SK-N-SH treated with all-trans-retinoic acid at 6 μM for 48 hours (cell line): ENCODE data around the gene R3HDM2.

Experiments used
- ARNTL ChIP-seq: fragments of 450-650 bp; formaldehyde crosslinking; IDR thresholded peaks from 2 replicates; pipeline ENCODE4 v1.5.0; 2020; ENCODE audit warnings: low read depth, mild to moderate bottlenecking, moderate library complexity, borderline replicate concordance
- BACH2 ChIP-seq: fragments of 250-450 bp; sonication (Bioruptor Pico); IDR thresholded peaks from 2 replicates; pipeline ENCODE4 v1.9.0; 2021; ENCODE audit warnings: mild to moderate bottlenecking, borderline replicate concordance
- GLIS3 ChIP-seq: fragments of 250-450 bp; sonication (Bioruptor Pico); IDR thresholded peaks from 2 replicates; pipeline ENCODE4 v1.5.0; 2020; ENCODE audit warnings: mild to moderate bottlenecking, moderate library complexity
- ISL1 ChIP-seq: fragments of 250-450 bp; sonication (Bioruptor Pico); IDR thresholded peaks from 2 replicates; pipeline ENCODE4 v2.1.2; 2022; ENCODE audit warnings: mild to moderate bottlenecking, moderate library complexity
- RARB ChIP-seq: fragments of 250-450 bp; sonication (Bioruptor Pico); IDR thresholded peaks from 2 replicates; pipeline ENCODE4 v1.8.0; 2021; ENCODE audit warnings: mild to moderate bottlenecking, moderate library complexity
- TCF4 ChIP-seq: fragments of 250-450 bp; sonication (Bioruptor Pico); IDR thresholded peaks from 2 replicates; pipeline ENCODE4 v1.8.0; 2021; ENCODE audit warnings: mild to moderate bottlenecking, moderate library complexity, borderline replicate concordance
- ZFP3 ChIP-seq: fragments of 250-450 bp; sonication (Bioruptor Pico); IDR thresholded peaks from 2 replicates; pipeline ENCODE4 v1.5.0; 2020; ENCODE audit warnings: mild to moderate bottlenecking, moderate library complexity
- ZFP30 ChIP-seq: fragments of 450-650 bp; formaldehyde crosslinking; IDR thresholded peaks from 2 replicates; pipeline ENCODE4 v1.5.0; 2022; ENCODE audit warnings: mild to moderate bottlenecking, moderate library complexity
- ZNF565 ChIP-seq: fragments of 450-650 bp; formaldehyde crosslinking; conservative IDR thresholded peaks from 2 replicates; pipeline ENCODE4 v1.5.0; 2020; ENCODE audit warnings: low read depth, mild to moderate bottlenecking, moderate library complexity
- TF ChIP-seq, protein P1 (sequence below): fragments of 250-450 bp; sonication (Bioruptor Pico); IDR thresholded peaks from 2 replicates; pipeline ENCODE4 v1.8.0; 2020; ENCODE audit warnings: mild to moderate bottlenecking, moderate library complexity, borderline replicate concordance
- TF ChIP-seq, protein P2 (sequence below): fragments of 250-450 bp; sonication (Bioruptor Pico); IDR thresholded peaks from 2 replicates; pipeline ENCODE4 v1.5.1; 2021; ENCODE audit warnings: mild to moderate bottlenecking, moderate library complexity
- TF ChIP-seq, protein P3 (sequence below): fragments of 250-450 bp; sonication (Bioruptor Pico); IDR thresholded peaks from 2 replicates; pipeline ENCODE4 v1.5.1; 2020; ENCODE audit warnings: low read depth, mild to moderate bottlenecking, moderate library complexity

DNA sequence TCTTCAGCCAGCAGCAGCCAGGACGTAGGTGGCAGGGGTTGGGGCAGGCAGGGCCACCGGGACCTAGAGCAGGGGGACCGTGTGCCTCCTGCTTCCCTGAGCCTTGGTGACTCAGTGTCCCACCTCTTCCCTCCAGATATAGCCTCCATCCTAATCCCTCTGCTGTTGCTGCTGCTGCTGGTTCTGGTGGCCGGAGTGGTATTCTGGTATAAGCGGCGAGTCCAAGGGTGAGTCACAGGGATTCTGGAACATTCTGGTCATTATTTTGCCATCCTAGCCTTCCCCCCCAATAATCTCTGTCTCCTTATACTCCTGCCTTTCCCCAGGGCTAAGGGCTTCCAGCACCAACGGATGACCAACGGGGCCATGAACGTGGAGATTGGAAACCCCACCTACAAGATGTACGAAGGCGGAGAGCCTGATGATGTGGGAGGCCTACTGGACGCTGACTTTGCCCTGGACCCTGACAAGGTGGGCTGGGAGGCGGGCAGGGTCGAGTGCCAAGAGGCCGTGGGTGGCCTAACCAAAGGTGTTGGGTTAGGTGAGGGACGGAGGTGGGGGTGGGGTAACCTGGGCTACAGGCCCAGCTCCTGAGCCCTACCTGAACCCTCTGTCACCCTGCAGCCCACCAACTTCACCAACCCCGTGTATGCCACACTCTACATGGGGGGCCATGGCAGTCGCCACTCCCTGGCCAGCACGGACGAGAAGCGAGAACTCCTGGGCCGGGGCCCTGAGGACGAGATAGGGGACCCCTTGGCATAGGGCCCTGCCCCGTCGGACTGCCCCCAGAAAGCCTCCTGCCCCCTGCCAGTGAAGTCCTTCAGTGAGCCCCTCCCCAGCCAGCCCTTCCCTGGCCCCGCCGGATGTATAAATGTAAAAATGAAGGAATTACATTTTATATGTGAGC lies 218.8 kb downstream of the R3HDM2 start:
- TF ChIP-seq, protein P1, sequence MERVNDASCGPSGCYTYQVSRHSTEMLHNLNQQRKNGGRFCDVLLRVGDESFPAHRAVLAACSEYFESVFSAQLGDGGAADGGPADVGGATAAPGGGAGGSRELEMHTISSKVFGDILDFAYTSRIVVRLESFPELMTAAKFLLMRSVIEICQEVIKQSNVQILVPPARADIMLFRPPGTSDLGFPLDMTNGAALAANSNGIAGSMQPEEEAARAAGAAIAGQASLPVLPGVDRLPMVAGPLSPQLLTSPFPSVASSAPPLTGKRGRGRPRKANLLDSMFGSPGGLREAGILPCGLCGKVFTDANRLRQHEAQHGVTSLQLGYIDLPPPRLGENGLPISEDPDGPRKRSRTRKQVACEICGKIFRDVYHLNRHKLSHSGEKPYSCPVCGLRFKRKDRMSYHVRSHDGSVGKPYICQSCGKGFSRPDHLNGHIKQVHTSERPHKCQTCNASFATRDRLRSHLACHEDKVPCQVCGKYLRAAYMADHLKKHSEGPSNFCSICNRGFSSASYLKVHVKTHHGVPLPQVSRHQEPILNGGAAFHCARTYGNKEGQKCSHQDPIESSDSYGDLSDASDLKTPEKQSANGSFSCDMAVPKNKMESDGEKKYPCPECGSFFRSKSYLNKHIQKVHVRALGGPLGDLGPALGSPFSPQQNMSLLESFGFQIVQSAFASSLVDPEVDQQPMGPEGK (CRISPR knock-in tag) = no peak
- TF ChIP-seq ISL1 (CRISPR knock-in tag) = no peak
- no peak for TF ChIP-seq TCF4 (CRISPR knock-in tag)
- TF ChIP-seq, protein P2, sequence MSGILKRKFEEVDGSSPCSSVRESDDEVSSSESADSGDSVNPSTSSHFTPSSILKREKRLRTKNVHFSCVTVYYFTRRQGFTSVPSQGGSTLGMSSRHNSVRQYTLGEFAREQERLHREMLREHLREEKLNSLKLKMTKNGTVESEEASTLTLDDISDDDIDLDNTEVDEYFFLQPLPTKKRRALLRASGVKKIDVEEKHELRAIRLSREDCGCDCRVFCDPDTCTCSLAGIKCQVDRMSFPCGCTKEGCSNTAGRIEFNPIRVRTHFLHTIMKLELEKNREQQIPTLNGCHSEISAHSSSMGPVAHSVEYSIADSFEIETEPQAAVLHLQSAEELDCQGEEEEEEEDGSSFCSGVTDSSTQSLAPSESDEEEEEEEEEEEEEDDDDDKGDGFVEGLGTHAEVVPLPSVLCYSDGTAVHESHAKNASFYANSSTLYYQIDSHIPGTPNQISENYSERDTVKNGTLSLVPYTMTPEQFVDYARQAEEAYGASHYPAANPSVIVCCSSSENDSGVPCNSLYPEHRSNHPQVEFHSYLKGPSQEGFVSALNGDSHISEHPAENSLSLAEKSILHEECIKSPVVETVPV (CRISPR knock-in tag) = no peak
- no peak for TF ChIP-seq ZNF565 (CRISPR knock-in tag)
- no peak for TF ChIP-seq ZFP30 (CRISPR knock-in tag)
- no peak for TF ChIP-seq BACH2 (CRISPR knock-in tag)
- TF ChIP-seq, protein P3, sequence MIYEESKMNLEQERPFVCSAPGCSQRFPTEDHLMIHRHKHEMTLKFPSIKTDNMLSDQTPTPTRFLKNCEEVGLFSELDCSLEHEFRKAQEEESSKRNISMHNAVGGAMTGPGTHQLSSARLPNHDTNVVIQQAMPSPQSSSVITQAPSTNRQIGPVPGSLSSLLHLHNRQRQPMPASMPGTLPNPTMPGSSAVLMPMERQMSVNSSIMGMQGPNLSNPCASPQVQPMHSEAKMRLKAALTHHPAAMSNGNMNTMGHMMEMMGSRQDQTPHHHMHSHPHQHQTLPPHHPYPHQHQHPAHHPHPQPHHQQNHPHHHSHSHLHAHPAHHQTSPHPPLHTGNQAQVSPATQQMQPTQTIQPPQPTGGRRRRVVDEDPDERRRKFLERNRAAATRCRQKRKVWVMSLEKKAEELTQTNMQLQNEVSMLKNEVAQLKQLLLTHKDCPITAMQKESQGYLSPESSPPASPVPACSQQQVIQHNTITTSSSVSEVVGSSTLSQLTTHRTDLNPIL (CRISPR knock-in tag) = no peak
- no peak for TF ChIP-seq GLIS3 (CRISPR knock-in tag)
- no peak for TF ChIP-seq ARNTL (CRISPR knock-in tag)
- no peak for TF ChIP-seq RARB (CRISPR knock-in tag)
- TF ChIP-seq ZFP3 (CRISPR knock-in tag) = no peak
